ENCODE results near the gene ZBTB11. TPM values are rescaled to one million over a fixed set of nuclear protein-coding genes. Genes with fewer than 3 reads are reported as not detected.

ZBTB11 gene
- total and polyA plus RNA-seq, 2 of the 13 experiments (the other 11 are each of a cell fraction or from before 2014, with no cell fraction given), result 5.9 to 18.1 TPM

GRCh38 chr3:101676765-101677435 is at the start of gene ZBTB11 (continued):
- TF ChIP-seq E2F2 (CRISPR knock-in tag; IDR thresholded peaks at IDR 0.05; ENCODE audit: borderline replicate concordance) (0 out of 2 replicates have a peak, but pooled peaks have one; percentile 77), FOXO4 (CRISPR knock-in tag; conservative IDR thresholded peaks at IDR 0.05) (no peak), NONO (IDR thresholded peaks at IDR 0.05) (no peak), NONO (CRISPR knock-in tag; conservative IDR thresholded peaks at IDR 0.05) (peak; percentile 75; the same call in 1 of the 2 replicates), ZNF34 (CRISPR knock-in tag; IDR thresholded peaks at IDR 0.05; ENCODE audit: borderline replicate concordance) (no peak), KLF6 (CRISPR knock-in tag; IDR thresholded peaks at IDR 0.05) (no peak), SIN3B (IDR thresholded peaks at IDR 0.05; ENCODE audit: low read length) (peak; percentile 72; the same call in 1 of the 2 replicates), AGO2 (optimal IDR thresholded peaks at IDR 0.05; ENCODE audit: low read depth, low read length) (peak; percentile 94), NR2C2 (CRISPR knock-in tag; IDR thresholded peaks at IDR 0.05; ENCODE audit: borderline replicate concordance) (peak; percentile 65; the same call in 1 of the 2 replicates), NFE2 (CRISPR knock-in tag; IDR thresholded peaks at IDR 0.05) (no peak), ZNF350 (CRISPR knock-in tag; IDR thresholded peaks at IDR 0.05; ENCODE audit: borderline replicate concordance, low read depth) (peak; percentile 88), ZNF256 (CRISPR knock-in tag; conservative IDR thresholded peaks at IDR 0.05) (no peak), HOXA3 (CRISPR knock-in tag; IDR thresholded peaks at IDR 0.05) (peak; percentile 100), PRMT3 (CRISPR knock-in tag; IDR thresholded peaks at IDR 0.05; ENCODE audit: borderline replicate concordance, low read depth) (no peak), THAP9 (CRISPR knock-in tag; IDR thresholded peaks at IDR 0.05; ENCODE audit: borderline replicate concordance) (peak; percentile 90; the same call in 1 of the 2 replicates), CHD4 (IDR thresholded peaks at IDR 0.05; ENCODE audit: borderline replicate concordance, low read length) (no peak), CERS6 (CRISPR knock-in tag; IDR thresholded peaks at IDR 0.05) (no peak), CENPX (CRISPR knock-in tag; IDR thresholded peaks at IDR 0.05) (no peak), SRF (IDR thresholded peaks at IDR 0.05; ENCODE audit: low read depth, low read length) (no peak; the same call in 1 of the 2 replicates), ZNF329 (CRISPR knock-in tag; IDR thresholded peaks at IDR 0.05; ENCODE audit: low read depth) (no peak), NR2F2 (IDR thresholded peaks at IDR 0.05; ENCODE audit: borderline replicate concordance, low read depth) (peak; percentile 15; the same call in 1 of the 2 replicates), ETV5 (CRISPR knock-in tag; IDR thresholded peaks at IDR 0.05; ENCODE audit: borderline replicate concordance) (peak; percentile 59), DBP (CRISPR knock-in tag; IDR thresholded peaks at IDR 0.05; ENCODE audit: not compliant biosample characterization) (peak; percentile 64)

Measured in HepG2 (cell line).